SK-N-MC (cell line): ENCODE results near the gene ASPDH.

Source experiments
- DNase-seq: peaks from one replicate; pipeline ENCODE4 v3.0.0-alpha.2; 2011; ENCODE audit warnings: low read depth, low spot score
- H3K27ac ChIP-seq: fragments of 200-600 bp; sonication (generic); 2 replicates; pipeline ENCODE4 v1.5.1; 2016; ENCODE audit warnings: mixed run types
- H3K36me3 ChIP-seq: fragments of 200-600 bp; sonication (generic); 2 replicates; pipeline ENCODE4 v1.6.1; 2017; ENCODE audit warnings: antibody characterized with exemption, low read length, mixed read lengths; ENCODE audit not compliant: insufficient read depth
- H3K4me3 ChIP-seq: fragments of 200-600 bp; sonication (generic); 2 replicates; pipeline ENCODE4 v1.5.1; 2016
- H3K9ac ChIP-seq: fragments of 200-600 bp; sonication (generic); 2 replicates; pipeline ENCODE4 v1.8.0; 2017; ENCODE audit warnings: mixed run types, mixed read lengths; ENCODE audit not compliant: insufficient read length
- H3K9me3 ChIP-seq: fragments of 200-600 bp; sonication (generic); 2 replicates; pipeline ENCODE4 v1.6.1; 2017; ENCODE audit warnings: low read depth, mild to moderate bottlenecking, antibody characterized with exemption, low read length, moderate library complexity, mixed read lengths
- EZH2 ChIP-seq: fragments of 200-600 bp; sonication (generic); IDR thresholded peaks from one replicate; pipeline ENCODE4 v1.6.1; 2017; ENCODE audit warnings: antibody characterized with exemption
- FOXP2 ChIP-seq: optimal IDR thresholded peaks from 2 replicates; pipeline ENCODE3; 2011; ENCODE audit warnings: mild to moderate bottlenecking, moderate library complexity; ENCODE audit not compliant: insufficient read depth; ENCODE audit errors: extremely low read length, control extremely low read depth
- POLR2AphosphoS5 ChIP-seq: IDR thresholded peaks from 2 replicates; pipeline ENCODE4 v1.6.1; 2012; ENCODE audit warnings: mild to moderate bottlenecking, low read depth, low read length, borderline replicate concordance

ASPDH gene

GRCh38 chr19:50481351-50482149, 32.2 kb downstream of the ASPDH start:
- TF ChIP-seq FOXP2: no peak
- no peak for TF ChIP-seq EZH2
- TF ChIP-seq POLR2AphosphoS5: no peak
- Histone ChIP-seq H3K9me3 (no peaks in the 10 kb centered on the region), H3K36me3 (peaks cover 16% of the 10 kb centered on the region; the same call in 1 of the 2 replicates), H3K27ac (no peak overlapping the region), H3K9ac (no peak overlapping the region), H3K4me3 (no peak overlapping the region)
- no peak for DNase-seq

DNA sequence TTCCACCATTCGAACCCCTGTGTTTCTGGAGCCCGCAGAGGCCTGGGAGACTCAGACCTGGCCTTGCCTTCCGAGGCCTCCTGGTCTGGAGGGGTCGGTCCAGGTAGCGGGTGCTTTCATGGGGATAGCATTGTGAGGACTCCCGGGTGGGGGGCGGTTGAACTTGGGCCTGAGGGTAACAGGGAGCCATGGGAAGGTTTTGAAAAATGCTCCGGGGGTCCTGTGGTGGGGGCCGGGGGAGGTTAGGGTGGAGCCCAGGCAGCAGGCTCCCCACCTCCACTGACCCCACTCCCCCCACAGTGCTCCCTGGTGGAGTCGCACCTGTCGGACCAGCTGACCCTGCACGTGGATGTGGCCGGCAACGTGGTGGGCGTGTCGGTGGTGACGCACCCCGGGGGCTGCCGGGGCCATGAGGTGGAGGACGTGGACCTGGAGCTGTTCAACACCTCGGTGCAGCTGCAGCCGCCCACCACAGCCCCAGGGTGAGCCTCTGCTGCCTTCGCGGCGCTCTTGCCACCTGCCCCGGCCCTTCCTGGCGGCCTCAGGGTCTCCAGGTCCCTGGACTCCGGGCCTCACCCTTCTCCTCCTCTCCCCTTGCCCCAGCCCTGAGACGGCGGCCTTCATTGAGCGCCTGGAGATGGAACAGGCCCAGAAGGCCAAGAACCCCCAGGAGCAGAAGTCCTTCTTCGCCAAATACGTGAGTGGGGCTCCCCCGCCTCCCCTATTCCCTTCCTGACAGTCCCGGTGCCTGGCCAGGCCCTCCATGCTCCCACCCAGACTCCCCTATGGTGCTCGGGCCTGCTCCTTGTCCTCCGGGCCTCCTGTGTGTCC, 33.2 kb downstream of the ASPDH start:
- Histone ChIP-seq H3K9ac (no peak overlapping the region), H3K4me3 (no peak overlapping the region), H3K9me3 (no peaks in the 10 kb centered on the region), H3K27ac (no peak overlapping the region), H3K36me3 (peaks cover 16% of the 10 kb centered on the region; the same call in 1 of the 2 replicates)
- no peak for DNase-seq
- TF ChIP-seq POLR2AphosphoS5 (no peak), FOXP2 (no peak), EZH2 (no peak)

- Histone ChIP-seq H3K9ac (no peak overlapping the region), H3K27ac (no peak overlapping the region), H3K36me3 (peaks cover 16% of the 10 kb centered on the region; the same call in 1 of the 2 replicates), H3K9me3 (no peaks in the 10 kb centered on the region), H3K4me3 (no peak overlapping the region)
- TF ChIP-seq POLR2AphosphoS5 (no peak), EZH2 (no peak), FOXP2 (no peak)
- no peak for DNase-seq
Measured at GRCh38 chr19:50479761-50480251, 33.9 kb downstream of the ASPDH start.

- TF ChIP-seq EZH2: no peak
- no peak for TF ChIP-seq POLR2AphosphoS5
- no peak for TF ChIP-seq FOXP2
- H3K9ac ChIP-seq: no peak overlapping the region
- no peaks in the 10 kb centered on the region for H3K9me3 ChIP-seq
- no peak overlapping the region for H3K27ac ChIP-seq
- peaks cover 16% of the 10 kb centered on the region; the same call in 1 of the 2 replicates for H3K36me3 ChIP-seq
- no peak for DNase-seq
- no peak overlapping the region for H3K4me3 ChIP-seq
Measured at GRCh38 chr19:50478901-50479715, 34.6 kb downstream of the ASPDH start.

- H3K9me3 ChIP-seq: no peaks in the 10 kb centered on the region
- no peak for TF ChIP-seq FOXP2
- TF ChIP-seq EZH2: no peak
- TF ChIP-seq POLR2AphosphoS5: no peak
- no peak overlapping the region; the same call in 1 of the 2 replicates for H3K4me3 ChIP-seq
- no peak for DNase-seq
- no peak overlapping the region for H3K9ac ChIP-seq
- no peak overlapping the region for H3K27ac ChIP-seq
- peaks cover 16% of the 10 kb centered on the region; the same call in 1 of the 2 replicates for H3K36me3 ChIP-seq
Measured at GRCh38 chr19:50477751-50478515, 35.8 kb downstream of the ASPDH start.

GRCh38 chr19:50476907-50477238, 36.8 kb downstream of the ASPDH start:
- no peaks in the 10 kb centered on the region for H3K9me3 ChIP-seq
- peaks cover 16% of the 10 kb centered on the region; the same call in 1 of the 2 replicates for H3K36me3 ChIP-seq
- TF ChIP-seq POLR2AphosphoS5: no peak
- no peak for TF ChIP-seq EZH2
- TF ChIP-seq FOXP2: no peak
- H3K9ac ChIP-seq: peak overlapping the region; percentile 89
- H3K27ac ChIP-seq: no peak overlapping the region
- H3K4me3 ChIP-seq: peak overlapping the region; percentile 98
- no peak for DNase-seq

GRCh38 chr19:50476224-50476906, 37.3 kb downstream of the ASPDH start, which contains the start of the genes EMC10 and GARIN5A:
TSS of gene EMC10 (plus strand) at chr19:50476507. CDS start at chr19:50476545, 38 bp downstream.
TSS of gene GARIN5A (minus strand) at chr19:50476848. CDS start at chr19:50476388, 460 bp downstream.
- Histone ChIP-seq H3K36me3 (peaks cover 16% of the 10 kb centered on the region; the same call in 1 of the 2 replicates), H3K27ac (no peak within 1 kb of the TSS), H3K4me3 (peak within 1 kb of the TSS; percentile 98), H3K9me3 (no peaks in the 10 kb centered on the region), H3K9ac (peak within 1 kb of the TSS; percentile 89)
- TF ChIP-seq POLR2AphosphoS5 (peak; percentile 93), FOXP2 (no peak)
- DNase-seq: peak; percentile 26
